HepG2 (cell line): ENCODE data around the gene MRPL43. TPM values are rescaled to one million over a fixed set of nuclear protein-coding genes. Genes with fewer than 3 reads are reported as not detected.

Experiments
- BCLAF1 ChIP-seq: fragments of 450-650 bp; IDR thresholded peaks from 2 replicates; pipeline ENCODE4 v1.6.1; 2017; ENCODE audit warnings: mild to moderate bottlenecking
- BORCS8-MEF2B ChIP-seq: sonication (generic); formaldehyde crosslinking; IDR thresholded peaks from 2 replicates; pipeline ENCODE4 v1.8.0; 2022; ENCODE audit warnings: mild to moderate bottlenecking, missing genetic modification reagents
- EED ChIP-seq: sonication (generic); formaldehyde crosslinking; IDR thresholded peaks from 2 replicates; pipeline ENCODE4 v1.5.0; 2020; ENCODE audit warnings: mild to moderate bottlenecking, missing genetic modification reagents
- GABPA ChIP-seq, 2 experiments: IDR thresholded peaks; 2 replicates each; pipeline ENCODE4 v1.6.1; 2011 to 2016; ENCODE audit warnings: low read depth in 2 of 2, low read length in 1 of 2, missing biosample characterization in 1 of 2, missing genetic modification characterization in 1 of 2
- RBFOX2 ChIP-seq: fragments of 200-400 bp; formaldehyde crosslinking; IDR thresholded peaks from 2 replicates; pipeline ENCODE4 v1.6.1; 2017; ENCODE audit warnings: low read depth, mild to moderate bottlenecking, low read length
- SNAPC4 ChIP-seq: sonication (generic); formaldehyde crosslinking; IDR thresholded peaks from 2 replicates; pipeline ENCODE4 v1.4.0; 2020; ENCODE audit warnings: mild to moderate bottlenecking, missing genetic modification reagents
- SNRNP70 ChIP-seq: fragments of 200-400 bp; formaldehyde crosslinking; IDR thresholded peaks from 2 replicates; pipeline ENCODE4 v1.6.1; 2017; ENCODE audit warnings: mild to moderate bottlenecking, low read depth, low read length, moderate library complexity
- SOX6 ChIP-seq, 2 experiments: fragments of 450-650 bp in 1 of 2; sonication (generic) in 1 of 2; formaldehyde crosslinking in 1 of 2; IDR thresholded peaks; 2 replicates each; pipeline versions ENCODE4 v1.4.0 to v1.6.1; 2017 to 2020; ENCODE audit warnings: antibody characterized with exemption in 1 of 2, mild to moderate bottlenecking in 1 of 2, missing genetic modification reagents in 1 of 2
- TAF1 ChIP-seq: sonication (generic); formaldehyde crosslinking; IDR thresholded peaks from 2 replicates; pipeline ENCODE4 v1.4.0; 2020; ENCODE audit warnings: missing genetic modification reagents
- TBP ChIP-seq: sonication (generic); formaldehyde crosslinking; IDR thresholded peaks from 2 replicates; pipeline ENCODE4 v1.5.0; 2020; ENCODE audit warnings: missing genetic modification reagents
- TFAP4 ChIP-seq: sonication (generic); IDR thresholded peaks from 2 replicates; pipeline ENCODE4 v1.6.1; 2016; ENCODE audit warnings: low read depth, borderline replicate concordance
- TOE1 ChIP-seq: sonication (generic); formaldehyde crosslinking; IDR thresholded peaks from 2 replicates; pipeline ENCODE4 v1.4.0; 2020; ENCODE audit warnings: mild to moderate bottlenecking, missing genetic modification reagents
- ZBTB33 ChIP-seq: sonication (generic); formaldehyde crosslinking; IDR thresholded peaks from 2 replicates; pipeline ENCODE4 v1.4.0; 2020; ENCODE audit warnings: missing genetic modification reagents
- ZBTB7A ChIP-seq: sonication (generic); formaldehyde crosslinking; IDR thresholded peaks from 2 replicates; pipeline ENCODE4 v1.8.0; 2022; ENCODE audit warnings: mild to moderate bottlenecking, missing genetic modification reagents
- ZFX ChIP-seq: sonication (generic); formaldehyde crosslinking; IDR thresholded peaks from 2 replicates; pipeline ENCODE4 v1.4.0; 2020; ENCODE audit warnings: mild to moderate bottlenecking, low read depth, missing genetic modification reagents, moderate library complexity
- ZFY ChIP-seq: sonication (generic); formaldehyde crosslinking; IDR thresholded peaks from 2 replicates; pipeline ENCODE4 v1.4.0; 2020; ENCODE audit warnings: missing genetic modification reagents
- ZGPAT ChIP-seq: IDR thresholded peaks from 2 replicates; pipeline ENCODE4 v1.6.1; 2016; ENCODE audit warnings: mild to moderate bottlenecking
- polyA plus RNA-seq, 8 experiments: library from polyadenylated mRNA; depleted of rRNA in 3 of 8; stranded (reverse) in 7 of 8; unstranded in 1 of 8; fragments of >200 nt; fragmentation: Illumina TruSeq in 4 of 8; extraction: Trizol in 4 of 8; gene quantifications; 2 replicates each; pipeline versions ENCODE4 v1.2.1 to v1.2.3, GENCODE V29; 2011 to 2016; ENCODE audit warnings: low read depth in 4 of 8, missing spikeins in 1 of 8, mixed read lengths in 1 of 8; ENCODE audit not compliant: insufficient read depth in 1 of 8
- total RNA-seq, 5 experiments: library from RNA; depleted of rRNA; stranded (reverse); fragments of >200 nt; fragmentation: Illumina TruSeq; extraction: Trizol; gene quantifications; 2 replicates each; pipeline ENCODE4 v1.2.3, GENCODE V29; 2016; ENCODE audit warnings: low read depth in 1 of 5

MRPL43 gene
- total and polyA plus RNA-seq, 2 of the 13 experiments (the other 11 are each of a cell fraction or from before 2014, with no cell fraction given): 71.0 to 73.7 TPM

GRCh38 chr10:101018118-101018599 lies 30.9 kb upstream of the MRPL43 start (continued):
- no peak for TF ChIP-seq SNAPC4 (CRISPR knock-in tag)
- no peak for TF ChIP-seq SOX6 (IDR thresholded peaks at IDR 0.05)
- TF ChIP-seq SOX6 (CRISPR knock-in tag; IDR thresholded peaks at IDR 0.05): no peak
- no peak for TF ChIP-seq SNRNP70
- TF ChIP-seq GABPA (IDR thresholded peaks at IDR 0.05; ENCODE audit: low read depth, low read length): no peak
- no peak for TF ChIP-seq GABPA (CRISPR knock-in tag; IDR thresholded peaks at IDR 0.05; ENCODE audit: low read depth)
- TF ChIP-seq RBFOX2: no peak
- TF ChIP-seq BCLAF1: no peak
- TF ChIP-seq TFAP4: peak; percentile 59; the same call in 1 of the 2 replicates
- TF ChIP-seq ZFX (CRISPR knock-in tag): peak; percentile 81; the same call in 1 of the 2 replicates
- TF ChIP-seq ZGPAT: no peak
- no peak for TF ChIP-seq BORCS8-MEF2B (CRISPR knock-in tag)
- TF ChIP-seq ZBTB7A (CRISPR knock-in tag): peak; percentile 39; the same call in 1 of the 2 replicates
- no peak for TF ChIP-seq TBP
- TF ChIP-seq TAF1 (CRISPR knock-in tag): no peak
- TF ChIP-seq ZBTB33 (CRISPR knock-in tag): no peak
- TF ChIP-seq EED (CRISPR knock-in tag): no peak
- TF ChIP-seq TOE1 (CRISPR knock-in tag): no peak
- peak; percentile 60; the same call in 1 of the 2 replicates for TF ChIP-seq ZFY (CRISPR knock-in tag)
